SK-N-SH (cell line): ENCODE measurements around the gene EPB41L5. TPM values are rescaled to one million over a fixed set of nuclear protein-coding genes. Genes with fewer than 3 reads are reported as not detected.

ENCODE experiments used
- CTCF ChIA-PET: fragments of 300-600, 350-600 bp; formaldehyde crosslinking; extraction: SDS; loops from one replicate; lab custom pipeline; 2021; lab: Yijun Ruan, JAX
- POLR2A ChIA-PET: fragments of 350-600 bp; sonication (Branson Sonifier 250); formaldehyde crosslinking; extraction: SDS; loops from one replicate; lab custom pipeline; 2020; ENCODE audit warnings: antibody characterized with exemption, inconsistent platforms; lab: Yijun Ruan, JAX
- DNase-seq: peaks from one replicate; pipeline ENCODE4 v3.0.0; 2012
- H2AFZ ChIP-seq: fragments of 200-600 bp; sonication (generic); 2 replicates; pipeline ENCODE4 v1.8.1; 2016; ENCODE audit warnings: antibody characterized with exemption, mild to moderate bottlenecking, low read depth
- H3F3A ChIP-seq: fragments of 200-600 bp; sonication (generic); replicated peaks from 2 replicates; pipeline ENCODE3; 2016; ENCODE audit warnings: antibody characterized with exemption, mild to moderate bottlenecking; ENCODE audit not compliant: insufficient read depth
- H3K27ac ChIP-seq, 2 experiments: fragments of 200-500 bp in 1 of 2; fragments of 200-600 bp in 1 of 2; sonication (Bioruptor generic) in 1 of 2; sonication (generic), shearing (Covaris generic) in 1 of 2; 2 replicates each; pipeline versions ENCODE4 v1.5.1 to v1.6.1; 2014 to 2016; ENCODE audit warnings: low read depth in 2 of 2, inconsistent platforms in 1 of 2, low read length in 1 of 2, mild to moderate bottlenecking in 1 of 2, mixed read lengths in 1 of 2
- H3K27me3 ChIP-seq: fragments of 200-600 bp; sonication (generic), shearing (Covaris generic); 2 replicates; pipeline ENCODE4 v1.6.1; 2016; ENCODE audit warnings: mixed run types; ENCODE audit not compliant: insufficient read depth
- H3K36me3 ChIP-seq, 2 experiments: fragments of 200-500 bp in 1 of 2; fragments of 200-600 bp in 1 of 2; sonication (Bioruptor generic) in 1 of 2; sonication (generic) in 1 of 2; replicated peaks in 1 of 2; 2 replicates each; pipeline versions ENCODE3 to v1.5.1; 2014 to 2016; ENCODE audit warnings: low read length in 1 of 2, mild to moderate bottlenecking in 1 of 2; ENCODE audit not compliant: insufficient read depth in 2 of 2, control insufficient read depth in 1 of 2
- H3K4me1 ChIP-seq, 2 experiments: fragments of 200-500 bp in 1 of 2; fragments of 200-600 bp in 1 of 2; sonication (Bioruptor generic) in 1 of 2; sonication (generic), shearing (Covaris generic) in 1 of 2; 2 replicates each; pipeline versions ENCODE4 v1.5.1 to v1.6.1; 2014 to 2016; ENCODE audit warnings: low read depth in 1 of 2, low read length in 1 of 2, mixed run types in 1 of 2; ENCODE audit not compliant: insufficient read depth in 2 of 2, control insufficient read depth in 1 of 2
- H3K4me2 ChIP-seq: fragments of 200-600 bp; sonication (generic), shearing (Covaris generic); 2 replicates; pipeline ENCODE4 v1.6.1; 2017; ENCODE audit warnings: mixed run types
- H3K4me3 ChIP-seq, 2 experiments: fragments of 200-500 bp in 1 of 2; fragments of 200-600 bp in 1 of 2; sonication (Bioruptor generic) in 1 of 2; sonication (generic), shearing (Covaris generic) in 1 of 2; 2 replicates each; pipeline versions ENCODE4 v1.5.1 to v1.8.1; 2014 to 2016; ENCODE audit warnings: low read depth in 2 of 2, inconsistent platforms in 1 of 2, low read length in 1 of 2, mild to moderate bottlenecking in 1 of 2, mixed read lengths in 1 of 2, moderate library complexity in 1 of 2
- H3K79me2 ChIP-seq: fragments of 200-600 bp; sonication (generic); 2 replicates; pipeline ENCODE4 v1.8.1; 2017; ENCODE audit warnings: mild to moderate bottlenecking; ENCODE audit not compliant: insufficient read depth
- H3K9ac ChIP-seq: fragments of 200-600 bp; sonication (generic); 2 replicates; pipeline ENCODE4 v1.6.1; 2017; ENCODE audit warnings: mixed run types
- H3K9me2 ChIP-seq: fragments of 200-600 bp; sonication (generic); 2 replicates; pipeline ENCODE4 v1.6.1; 2017; ENCODE audit warnings: mixed run types
- H3K9me3 ChIP-seq: fragments of 200-600 bp; sonication (generic); 2 replicates; pipeline ENCODE4 v1.6.1; 2017; ENCODE audit warnings: mixed run types, mild to moderate bottlenecking, moderate library complexity
- H4K20me1 ChIP-seq: fragments of 200-600 bp; sonication (generic); 2 replicates; pipeline ENCODE4 v1.6.1; 2017; ENCODE audit warnings: mild to moderate bottlenecking, mixed run types; ENCODE audit not compliant: insufficient read depth
- ELF1 ChIP-seq: IDR thresholded peaks from 2 replicates; pipeline ENCODE4 v1.4.0; 2012
- EP300 ChIP-seq, 2 experiments: IDR thresholded peaks; 2 replicates each; pipeline versions ENCODE4 v1.4.0 to v1.6.1; 2012; ENCODE audit warnings: borderline replicate concordance in 1 of 2, low read depth in 1 of 2, low read length in 1 of 2
- EZH2phosphoT487 ChIP-seq: fragments of 200-600 bp; sonication (generic); IDR thresholded peaks from 2 replicates; pipeline ENCODE4 v1.6.1; 2017; ENCODE audit warnings: low read depth, mixed run types, mild to moderate bottlenecking, antibody characterized with exemption, moderate library complexity, borderline replicate concordance
- GATA2 ChIP-seq: sonication (generic); formaldehyde crosslinking; IDR thresholded peaks from 2 replicates; pipeline ENCODE4 v1.5.0; 2020; ENCODE audit warnings: mild to moderate bottlenecking, missing genetic modification reagents
- JUND ChIP-seq: IDR thresholded peaks from 2 replicates; pipeline ENCODE4 v1.4.0; 2012
- NRF1 ChIP-seq: IDR thresholded peaks from 2 replicates; pipeline ENCODE4 v1.6.1; 2012; ENCODE audit warnings: low read depth, mild to moderate bottlenecking, low read length
- RCOR1 ChIP-seq: fragments of 150-350 bp; IDR thresholded peaks from 2 replicates; pipeline ENCODE4 v1.6.1; 2017; ENCODE audit warnings: antibody characterized with exemption, low read length
- RXRA ChIP-seq: IDR thresholded peaks from 2 replicates; pipeline ENCODE4 v1.4.0; 2012; ENCODE audit warnings: low read depth, mild to moderate bottlenecking, borderline replicate concordance
- SIN3A ChIP-seq: IDR thresholded peaks from 2 replicates; pipeline ENCODE4 v1.6.1; 2012; ENCODE audit warnings: low read depth, mild to moderate bottlenecking, low read length, moderate library complexity, borderline replicate concordance
- SMC3 ChIP-seq: IDR thresholded peaks from 2 replicates; pipeline ENCODE4 v1.6.1; 2012; ENCODE audit warnings: low read depth, low read length, improper control_type of control experiment
- TCF12 ChIP-seq: IDR thresholded peaks from 2 replicates; pipeline ENCODE4 v1.4.0; 2012
- YY1 ChIP-seq: IDR thresholded peaks from 2 replicates; pipeline ENCODE4 v1.4.0; 2012; ENCODE audit warnings: low read depth, mild to moderate bottlenecking
- WGBS: methylation state at CpG from one replicate; pipeline ENCODE4 v1.1.6; 2017; ENCODE audit warnings: low lambda C conversion rate; 5-methylcytosine and 5-hydroxymethylcytosine counted together
- polyA plus RNA-seq, 3 experiments: library from polyadenylated mRNA; depleted of rRNA; stranded (reverse); fragments of >200 nt; gene quantifications; 2 replicates each; pipeline ENCODE4 v1.2.3, GENCODE V29; 2012
- TF ChIP-seq, protein P1 (sequence below): fragments of 200-600 bp; sonication (generic); IDR thresholded peaks from 2 replicates; pipeline ENCODE4 v1.6.1; 2017; ENCODE audit warnings: antibody characterized with exemption, mild to moderate bottlenecking, moderate library complexity
- TF ChIP-seq, protein P2 (sequence below): IDR thresholded peaks from 2 replicates; pipeline ENCODE4 v1.4.0; 2012; ENCODE audit warnings: low read depth, borderline replicate concordance
- TF ChIP-seq, protein P3 (sequence below): fragments of 150-350 bp; IDR thresholded peaks from 2 replicates; pipeline ENCODE4 v1.6.1; 2016; ENCODE audit warnings: mild to moderate bottlenecking, low read depth, low read length
- TF ChIP-seq, protein P4 (sequence below): IDR thresholded peaks from 2 replicates; pipeline ENCODE4 v1.6.1; 2012; ENCODE audit warnings: mild to moderate bottlenecking, low read depth, low read length, moderate library complexity

The EPB41L5 gene
- polyA plus RNA-seq, 1 of the 3 experiments (the other 2 are of a cell fraction), result 5.3 TPM

DNA sequence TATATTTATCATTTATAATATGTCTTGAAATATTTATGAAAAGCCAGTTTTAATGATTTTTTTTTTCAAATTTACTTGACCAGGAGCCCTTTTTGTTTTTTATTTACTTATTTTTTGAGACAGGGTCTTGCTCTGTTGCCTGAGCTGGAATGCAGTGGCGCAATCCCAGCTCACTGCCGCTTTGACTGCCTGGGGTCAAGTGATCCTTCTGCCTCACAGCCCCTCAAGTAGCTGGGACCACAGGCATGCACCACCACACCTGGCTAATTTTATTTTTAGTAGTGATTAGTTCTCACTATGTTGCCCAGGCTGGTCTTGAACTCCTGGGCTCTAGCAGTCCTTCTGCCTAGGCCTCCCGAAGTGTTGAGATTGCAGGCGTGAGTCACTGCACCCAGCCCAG, 5.7 kb downstream of the EPB41L5 start:
- no peaks in the 10 kb centered on the region for H3K9me2 ChIP-seq
- no peaks in the 10 kb centered on the region for H3K27me3 ChIP-seq
- no peak overlapping the region for H3K4me3 ChIP-seq
- H3K4me1 ChIP-seq, result peaks cover 5 to 13% of the 10 kb centered on the region in 2 experiments; a peak in 3 of 4 replicates
- TF ChIP-seq RCOR1 (no peak), RXRA (no peak), ELF1 (no peak), EP300 (IDR thresholded peaks at IDR 0.05; ENCODE audit: borderline replicate concordance in 1 of 2, low read depth in 1 of 2, low read length in 1 of 2) (no peak)
- TF ChIP-seq, protein P1, sequence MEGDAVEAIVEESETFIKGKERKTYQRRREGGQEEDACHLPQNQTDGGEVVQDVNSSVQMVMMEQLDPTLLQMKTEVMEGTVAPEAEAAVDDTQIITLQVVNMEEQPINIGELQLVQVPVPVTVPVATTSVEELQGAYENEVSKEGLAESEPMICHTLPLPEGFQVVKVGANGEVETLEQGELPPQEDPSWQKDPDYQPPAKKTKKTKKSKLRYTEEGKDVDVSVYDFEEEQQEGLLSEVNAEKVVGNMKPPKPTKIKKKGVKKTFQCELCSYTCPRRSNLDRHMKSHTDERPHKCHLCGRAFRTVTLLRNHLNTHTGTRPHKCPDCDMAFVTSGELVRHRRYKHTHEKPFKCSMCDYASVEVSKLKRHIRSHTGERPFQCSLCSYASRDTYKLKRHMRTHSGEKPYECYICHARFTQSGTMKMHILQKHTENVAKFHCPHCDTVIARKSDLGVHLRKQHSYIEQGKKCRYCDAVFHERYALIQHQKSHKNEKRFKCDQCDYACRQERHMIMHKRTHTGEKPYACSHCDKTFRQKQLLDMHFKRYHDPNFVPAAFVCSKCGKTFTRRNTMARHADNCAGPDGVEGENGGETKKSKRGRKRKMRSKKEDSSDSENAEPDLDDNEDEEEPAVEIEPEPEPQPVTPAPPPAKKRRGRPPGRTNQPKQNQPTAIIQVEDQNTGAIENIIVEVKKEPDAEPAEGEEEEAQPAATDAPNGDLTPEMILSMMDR, result no peak
- TF ChIP-seq, protein P2, sequence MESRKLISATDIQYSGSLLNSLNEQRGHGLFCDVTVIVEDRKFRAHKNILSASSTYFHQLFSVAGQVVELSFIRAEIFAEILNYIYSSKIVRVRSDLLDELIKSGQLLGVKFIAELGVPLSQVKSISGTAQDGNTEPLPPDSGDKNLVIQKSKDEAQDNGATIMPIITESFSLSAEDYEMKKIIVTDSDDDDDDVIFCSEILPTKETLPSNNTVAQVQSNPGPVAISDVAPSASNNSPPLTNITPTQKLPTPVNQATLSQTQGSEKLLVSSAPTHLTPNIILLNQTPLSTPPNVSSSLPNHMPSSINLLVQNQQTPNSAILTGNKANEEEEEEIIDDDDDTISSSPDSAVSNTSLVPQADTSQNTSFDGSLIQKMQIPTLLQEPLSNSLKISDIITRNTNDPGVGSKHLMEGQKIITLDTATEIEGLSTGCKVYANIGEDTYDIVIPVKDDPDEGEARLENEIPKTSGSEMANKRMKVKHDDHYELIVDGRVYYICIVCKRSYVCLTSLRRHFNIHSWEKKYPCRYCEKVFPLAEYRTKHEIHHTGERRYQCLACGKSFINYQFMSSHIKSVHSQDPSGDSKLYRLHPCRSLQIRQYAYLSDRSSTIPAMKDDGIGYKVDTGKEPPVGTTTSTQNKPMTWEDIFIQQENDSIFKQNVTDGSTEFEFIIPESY, result no peak
- TF ChIP-seq, protein P3, sequence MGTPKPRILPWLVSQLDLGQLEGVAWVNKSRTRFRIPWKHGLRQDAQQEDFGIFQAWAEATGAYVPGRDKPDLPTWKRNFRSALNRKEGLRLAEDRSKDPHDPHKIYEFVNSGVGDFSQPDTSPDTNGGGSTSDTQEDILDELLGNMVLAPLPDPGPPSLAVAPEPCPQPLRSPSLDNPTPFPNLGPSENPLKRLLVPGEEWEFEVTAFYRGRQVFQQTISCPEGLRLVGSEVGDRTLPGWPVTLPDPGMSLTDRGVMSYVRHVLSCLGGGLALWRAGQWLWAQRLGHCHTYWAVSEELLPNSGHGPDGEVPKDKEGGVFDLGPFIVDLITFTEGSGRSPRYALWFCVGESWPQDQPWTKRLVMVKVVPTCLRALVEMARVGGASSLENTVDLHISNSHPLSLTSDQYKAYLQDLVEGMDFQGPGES, result no peak
- WGBS, result 93% methylated on average over 4 of the region's 4 CpGs
- no peaks in the 10 kb centered on the region for H3K9me3 ChIP-seq
- CTCF ChIA-PET, result interaction anchor here (1.0 to 1.9 kb wide), 3 partner anchors 91 to 315 kb away, joined by 3 to 5 read pairs (median 4); no protein-coding TSS in a partner anchor
- POLR2A ChIA-PET, result no interaction called here
- H3K9ac ChIP-seq, result no peak overlapping the region
- H3F3A ChIP-seq, result peaks cover 3% of the 10 kb centered on the region
- no peak overlapping the region for H2AFZ ChIP-seq
- peaks cover 25% of the 10 kb centered on the region for H3K79me2 ChIP-seq
- H4K20me1 ChIP-seq, result 0 out of 2 replicates have a peak, but pooled peaks cover 4% of the 10 kb centered on the region
- peaks cover 0 to 6% of the 10 kb centered on the region in 2 experiments for H3K36me3 ChIP-seq
- DNase-seq, result no peak
- H3K27ac ChIP-seq, result no peak overlapping the region
- no peak overlapping the region for H3K4me2 ChIP-seq

DNA sequence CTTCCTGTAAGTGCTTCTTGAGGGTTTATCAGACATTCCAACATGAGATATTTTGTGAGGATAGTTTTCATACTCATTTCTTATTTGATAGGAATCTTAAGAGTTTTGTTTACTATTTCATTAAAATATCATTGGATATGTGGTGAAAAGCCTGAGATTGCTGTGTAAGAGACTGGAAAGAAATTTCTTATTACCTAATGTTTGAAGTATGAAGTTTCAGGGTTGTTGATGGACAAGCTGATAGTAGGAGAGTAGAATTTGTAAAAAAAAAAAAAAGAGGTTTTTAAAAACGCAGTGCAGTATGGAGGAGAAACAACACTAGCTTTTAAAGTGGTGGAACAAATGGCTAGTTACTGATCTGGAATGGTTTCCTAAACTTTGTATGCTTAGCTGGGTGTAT, 7.7 kb downstream of the EPB41L5 start:
- Histone ChIP-seq H3F3A (peaks cover 3% of the 10 kb centered on the region), H4K20me1 (no peaks in the 10 kb centered on the region), H3K4me3 (no peak overlapping the region), H3K79me2 (peaks cover 28% of the 10 kb centered on the region), H3K27ac (no peak overlapping the region), H2AFZ (no peak overlapping the region), H3K4me2 (no peak overlapping the region), H3K27me3 (no peaks in the 10 kb centered on the region), H3K9ac (no peak overlapping the region), H3K36me3 (peaks cover 0 to 9% of the 10 kb centered on the region in 2 experiments), H3K9me3 (no peaks in the 10 kb centered on the region), H3K4me1 (peaks cover 2 to 8% of the 10 kb centered on the region in 2 experiments; a peak in 3 of 4 replicates), H3K9me2 (no peaks in the 10 kb centered on the region)
- POLR2A ChIA-PET, result no interaction called here
- 71% methylated on average over 1 of the region's 1 CpG for WGBS
- DNase-seq, result no peak
- CTCF ChIA-PET, result interaction anchor here (1.3 kb wide), 1 partner anchor 11 kb away, joined by 3 read pairs; no protein-coding TSS in a partner anchor
- TF ChIP-seq YY1, result no peak
- TF ChIP-seq, protein P1, result no peak
- TF ChIP-seq EZH2phosphoT487, result no peak
- no peak for TF ChIP-seq JUND
- TF ChIP-seq, protein P4, sequence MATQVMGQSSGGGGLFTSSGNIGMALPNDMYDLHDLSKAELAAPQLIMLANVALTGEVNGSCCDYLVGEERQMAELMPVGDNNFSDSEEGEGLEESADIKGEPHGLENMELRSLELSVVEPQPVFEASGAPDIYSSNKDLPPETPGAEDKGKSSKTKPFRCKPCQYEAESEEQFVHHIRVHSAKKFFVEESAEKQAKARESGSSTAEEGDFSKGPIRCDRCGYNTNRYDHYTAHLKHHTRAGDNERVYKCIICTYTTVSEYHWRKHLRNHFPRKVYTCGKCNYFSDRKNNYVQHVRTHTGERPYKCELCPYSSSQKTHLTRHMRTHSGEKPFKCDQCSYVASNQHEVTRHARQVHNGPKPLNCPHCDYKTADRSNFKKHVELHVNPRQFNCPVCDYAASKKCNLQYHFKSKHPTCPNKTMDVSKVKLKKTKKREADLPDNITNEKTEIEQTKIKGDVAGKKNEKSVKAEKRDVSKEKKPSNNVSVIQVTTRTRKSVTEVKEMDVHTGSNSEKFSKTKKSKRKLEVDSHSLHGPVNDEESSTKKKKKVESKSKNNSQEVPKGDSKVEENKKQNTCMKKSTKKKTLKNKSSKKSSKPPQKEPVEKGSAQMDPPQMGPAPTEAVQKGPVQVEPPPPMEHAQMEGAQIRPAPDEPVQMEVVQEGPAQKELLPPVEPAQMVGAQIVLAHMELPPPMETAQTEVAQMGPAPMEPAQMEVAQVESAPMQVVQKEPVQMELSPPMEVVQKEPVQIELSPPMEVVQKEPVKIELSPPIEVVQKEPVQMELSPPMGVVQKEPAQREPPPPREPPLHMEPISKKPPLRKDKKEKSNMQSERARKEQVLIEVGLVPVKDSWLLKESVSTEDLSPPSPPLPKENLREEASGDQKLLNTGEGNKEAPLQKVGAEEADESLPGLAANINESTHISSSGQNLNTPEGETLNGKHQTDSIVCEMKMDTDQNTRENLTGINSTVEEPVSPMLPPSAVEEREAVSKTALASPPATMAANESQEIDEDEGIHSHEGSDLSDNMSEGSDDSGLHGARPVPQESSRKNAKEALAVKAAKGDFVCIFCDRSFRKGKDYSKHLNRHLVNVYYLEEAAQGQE, result no peak
- TF ChIP-seq SIN3A, result no peak
- TF ChIP-seq GATA2 (CRISPR knock-in tag), result no peak
- no peak for TF ChIP-seq SMC3
- no peak for TF ChIP-seq TCF12
- no peak for TF ChIP-seq ELF1
- no peak for TF ChIP-seq NRF1
